Measurements from ENCODE around the gene TFCP2L1.
"Not testable (repeated sequence)": the region's sequence is repeated elsewhere in the genome, so short reads cannot be mapped to it uniquely, and the experiment has no call there.

TFCP2L1 gene

GRCh38 chr2:121283670-121284462 is 1.1 kb downstream of the TFCP2L1 start:
- no peak for TF ChIP-seq POLR2AphosphoS5 (IDR thresholded peaks at IDR 0.05; ENCODE audit: borderline replicate concordance, low read depth, low read length)
- TF ChIP-seq EZH2 (IDR thresholded peaks at IDR 0.05), result no peak
- TF ChIP-seq FOXP2 (optimal IDR thresholded peaks at IDR 0.05; ENCODE audit: control extremely low read depth, extremely low read length, insufficient read depth), result no peak
- Histone ChIP-seq H3K36me3 (ENCODE audit: insufficient read depth, low read length) (no peaks in the 10 kb centered on the region), H3K9me3 (ENCODE audit: low read depth, low read length) (no peaks in the 10 kb centered on the region), H3K9ac (ENCODE audit: insufficient read length) (no peak overlapping the region), H3K4me3 (no peak overlapping the region), H3K27ac (no peak overlapping the region)
- DNase-seq (ENCODE audit: low read depth, low spot score), result no peak

- Histone ChIP-seq H3K4me3 (no peak overlapping the region), H3K9me3 (ENCODE audit: low read depth, low read length) (no peaks in the 10 kb centered on the region), H3K27ac (no peak overlapping the region), H3K36me3 (ENCODE audit: insufficient read depth, low read length) (no peaks in the 10 kb centered on the region), H3K9ac (ENCODE audit: insufficient read length) (no peak overlapping the region)
- no peak for DNase-seq (ENCODE audit: low read depth, low spot score)
- TF ChIP-seq FOXP2 (optimal IDR thresholded peaks at IDR 0.05; ENCODE audit: control extremely low read depth, extremely low read length, insufficient read depth) (no peak), POLR2AphosphoS5 (IDR thresholded peaks at IDR 0.05; ENCODE audit: borderline replicate concordance, low read depth, low read length) (no peak), EZH2 (IDR thresholded peaks at IDR 0.05) (no peak)
These were observed 2.1 kb downstream of the TFCP2L1 start for GRCh38 chr2:121282800-121283385.

GRCh38 chr2:121281694-121282093 is 3.3 kb downstream of the TFCP2L1 start:
- Histone ChIP-seq H3K36me3 (ENCODE audit: insufficient read depth, low read length) (no peaks in the 10 kb centered on the region), H3K4me3 (no peak overlapping the region), H3K9ac (ENCODE audit: insufficient read length) (no peak overlapping the region), H3K9me3 (ENCODE audit: low read depth, low read length) (no peaks in the 10 kb centered on the region), H3K27ac (no peak overlapping the region)
- TF ChIP-seq FOXP2 (optimal IDR thresholded peaks at IDR 0.05; ENCODE audit: control extremely low read depth, extremely low read length, insufficient read depth) (no peak), EZH2 (IDR thresholded peaks at IDR 0.05) (no peak), POLR2AphosphoS5 (IDR thresholded peaks at IDR 0.05; ENCODE audit: borderline replicate concordance, low read depth, low read length) (no peak)
- DNase-seq (ENCODE audit: low read depth, low spot score), result no peak

- Histone ChIP-seq H3K36me3 (ENCODE audit: insufficient read depth, low read length) (no peaks in the 10 kb centered on the region), H3K4me3 (no peak overlapping the region), H3K27ac (no peak overlapping the region), H3K9ac (ENCODE audit: insufficient read length) (no peak overlapping the region), H3K9me3 (ENCODE audit: low read depth, low read length) (no peaks in the 10 kb centered on the region)
- no peak for DNase-seq (ENCODE audit: low read depth, low spot score)
- TF ChIP-seq POLR2AphosphoS5 (IDR thresholded peaks at IDR 0.05; ENCODE audit: borderline replicate concordance, low read depth, low read length) (no peak), EZH2 (IDR thresholded peaks at IDR 0.05) (no peak), FOXP2 (optimal IDR thresholded peaks at IDR 0.05; ENCODE audit: control extremely low read depth, extremely low read length, insufficient read depth) (no peak)
These were observed 3.9 kb downstream of the TFCP2L1 start for GRCh38 chr2:121281107-121281506.

GRCh38 chr2:121279476-121280220 is 5.4 kb downstream of the TFCP2L1 start:
- Histone ChIP-seq H3K9me3 (ENCODE audit: low read depth, low read length) (no peaks in the 10 kb centered on the region), H3K27ac (no peak overlapping the region), H3K9ac (ENCODE audit: insufficient read length) (no peak overlapping the region), H3K4me3 (no peak overlapping the region), H3K36me3 (ENCODE audit: insufficient read depth, low read length) (no peaks in the 10 kb centered on the region)
- DNase-seq (ENCODE audit: low read depth, low spot score), result no peak
- no peak for TF ChIP-seq EZH2 (IDR thresholded peaks at IDR 0.05)
- TF ChIP-seq POLR2AphosphoS5 (IDR thresholded peaks at IDR 0.05; ENCODE audit: borderline replicate concordance, low read depth, low read length), result no peak
- TF ChIP-seq FOXP2 (optimal IDR thresholded peaks at IDR 0.05; ENCODE audit: control extremely low read depth, extremely low read length, insufficient read depth), result no peak

GRCh38 chr2:121276341-121276740 is 8.7 kb downstream of the TFCP2L1 start:
- Histone ChIP-seq H3K36me3 (ENCODE audit: insufficient read depth, low read length) (no peaks in the 10 kb centered on the region), H3K4me3 (no peak overlapping the region), H3K9ac (ENCODE audit: insufficient read length) (no peak overlapping the region), H3K27ac (no peak overlapping the region), H3K9me3 (ENCODE audit: low read depth, low read length) (no peaks in the 10 kb centered on the region)
- no peak for DNase-seq (ENCODE audit: low read depth, low spot score)
- TF ChIP-seq EZH2 (IDR thresholded peaks at IDR 0.05), result no peak
- TF ChIP-seq POLR2AphosphoS5 (IDR thresholded peaks at IDR 0.05; ENCODE audit: borderline replicate concordance, low read depth, low read length), result no peak
- no peak for TF ChIP-seq FOXP2 (optimal IDR thresholded peaks at IDR 0.05; ENCODE audit: control extremely low read depth, extremely low read length, insufficient read depth)

- no peak overlapping the region for H3K27ac ChIP-seq
- no peak overlapping the region for H3K9ac ChIP-seq (ENCODE audit: insufficient read length)
- no peaks in the 10 kb centered on the region for H3K36me3 ChIP-seq (ENCODE audit: insufficient read depth, low read length)
- no peak for TF ChIP-seq EZH2 (IDR thresholded peaks at IDR 0.05)
- TF ChIP-seq FOXP2 (optimal IDR thresholded peaks at IDR 0.05; ENCODE audit: control extremely low read depth, extremely low read length, insufficient read depth), result no peak
- no peak for TF ChIP-seq POLR2AphosphoS5 (IDR thresholded peaks at IDR 0.05; ENCODE audit: borderline replicate concordance, low read depth, low read length)
- H3K9me3 ChIP-seq (ENCODE audit: low read depth, low read length), result no peaks in the 10 kb centered on the region
- DNase-seq (ENCODE audit: low read depth, low spot score), result no peak
- H3K4me3 ChIP-seq, result no peak overlapping the region
These were observed 11.9 kb downstream of the TFCP2L1 start for GRCh38 chr2:121273116-121273515.

GRCh38 chr2:121272596-121272995 is 12.4 kb downstream of the TFCP2L1 start:
- H3K27ac ChIP-seq, result no peak overlapping the region

GRCh38 chr2:121269436-121269835 is 15.6 kb downstream of the TFCP2L1 start:
- not testable (repeated sequence) for H3K9me3 ChIP-seq (ENCODE audit: low read depth, low read length); H3K4me3 ChIP-seq; DNase-seq (ENCODE audit: low read depth, low spot score); H3K36me3 ChIP-seq (ENCODE audit: insufficient read depth, low read length); H3K9ac ChIP-seq (ENCODE audit: insufficient read length); H3K27ac ChIP-seq

More at GRCh38 chr2:121272596-121272995, 12.4 kb downstream of the TFCP2L1 start:
- no peak overlapping the region for H3K9ac ChIP-seq (ENCODE audit: insufficient read length)
- H3K36me3 ChIP-seq (ENCODE audit: insufficient read depth, low read length), result no peaks in the 10 kb centered on the region
- no peak overlapping the region for H3K4me3 ChIP-seq
- DNase-seq (ENCODE audit: low read depth, low spot score), result no peak
- TF ChIP-seq EZH2 (IDR thresholded peaks at IDR 0.05), result no peak
- H3K9me3 ChIP-seq (ENCODE audit: low read depth, low read length), result no peaks in the 10 kb centered on the region

Measured in SK-N-MC (cell line).